ENCODE measurements around the gene TBC1D17.

Gene TBC1D17

GRCh38 chr19:49875177-49875576, 2.3 kb upstream of the TBC1D17 start:
- DNase-seq (ENCODE audit: low read depth in 2 of 2, low spot score in 1 of 2), result no peak

GRCh38 chr19:49875857-49876421, 1.6 kb upstream of the TBC1D17 start:
- no peak for DNase-seq (ENCODE audit: low read depth in 2 of 2, low spot score in 1 of 2)

GRCh38 chr19:49876422-49877019, 981 bp upstream of the TBC1D17 start:
- peak; percentile 93 to 96 for DNase-seq (ENCODE audit: low read depth in 2 of 2, low spot score in 1 of 2)

DNA sequence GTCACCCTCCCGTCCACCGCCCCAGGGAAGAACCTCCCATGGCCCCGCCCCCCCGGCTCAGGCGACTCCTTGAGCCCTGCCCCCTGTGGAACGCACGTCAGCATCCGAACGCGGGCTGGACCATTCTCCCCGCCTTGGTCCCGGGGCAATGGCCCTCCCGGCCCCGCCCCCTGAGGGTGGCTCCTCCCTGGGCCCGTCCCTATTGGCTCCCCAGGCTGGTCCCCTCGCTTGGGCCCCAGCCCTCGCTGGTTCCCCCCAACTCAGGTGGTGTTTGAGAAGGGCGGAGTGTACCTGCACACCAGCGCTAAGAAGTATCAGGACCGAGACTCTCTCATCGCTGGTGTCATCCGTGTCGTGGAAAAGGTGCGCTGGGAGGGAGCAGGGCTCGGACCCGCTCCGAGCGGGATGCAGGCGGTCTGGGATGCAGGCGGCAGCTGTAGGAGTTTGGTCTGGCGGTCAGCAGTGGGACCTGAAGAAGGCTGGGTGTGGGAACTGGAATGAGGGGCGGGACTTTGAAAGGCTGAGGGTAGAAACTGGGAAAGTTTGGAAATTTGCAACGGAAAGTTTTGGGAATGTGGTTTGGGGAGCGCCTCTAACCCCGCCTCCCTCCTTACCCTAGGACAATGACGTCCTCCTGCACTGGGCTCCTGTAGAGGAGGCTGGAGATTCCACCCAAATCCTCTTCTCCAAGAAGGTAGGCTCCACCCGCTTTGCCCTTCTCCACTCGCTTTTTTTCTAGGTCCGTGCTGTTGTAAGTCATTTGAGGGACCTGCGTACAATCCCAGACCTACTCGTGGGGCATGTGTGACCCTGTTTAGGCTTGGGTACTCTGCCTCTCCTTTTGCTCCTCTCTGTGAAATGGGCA, 609 bp downstream of the TBC1D17 start:
- DNase-seq (ENCODE audit: low read depth in 2 of 2, low spot score in 1 of 2), result peak; percentile 96

GRCh38 chr19:49878744-49879070, 1.2 kb downstream of the TBC1D17 start:
- no peak for DNase-seq (ENCODE audit: low read depth in 2 of 2, low spot score in 1 of 2)

DNA sequence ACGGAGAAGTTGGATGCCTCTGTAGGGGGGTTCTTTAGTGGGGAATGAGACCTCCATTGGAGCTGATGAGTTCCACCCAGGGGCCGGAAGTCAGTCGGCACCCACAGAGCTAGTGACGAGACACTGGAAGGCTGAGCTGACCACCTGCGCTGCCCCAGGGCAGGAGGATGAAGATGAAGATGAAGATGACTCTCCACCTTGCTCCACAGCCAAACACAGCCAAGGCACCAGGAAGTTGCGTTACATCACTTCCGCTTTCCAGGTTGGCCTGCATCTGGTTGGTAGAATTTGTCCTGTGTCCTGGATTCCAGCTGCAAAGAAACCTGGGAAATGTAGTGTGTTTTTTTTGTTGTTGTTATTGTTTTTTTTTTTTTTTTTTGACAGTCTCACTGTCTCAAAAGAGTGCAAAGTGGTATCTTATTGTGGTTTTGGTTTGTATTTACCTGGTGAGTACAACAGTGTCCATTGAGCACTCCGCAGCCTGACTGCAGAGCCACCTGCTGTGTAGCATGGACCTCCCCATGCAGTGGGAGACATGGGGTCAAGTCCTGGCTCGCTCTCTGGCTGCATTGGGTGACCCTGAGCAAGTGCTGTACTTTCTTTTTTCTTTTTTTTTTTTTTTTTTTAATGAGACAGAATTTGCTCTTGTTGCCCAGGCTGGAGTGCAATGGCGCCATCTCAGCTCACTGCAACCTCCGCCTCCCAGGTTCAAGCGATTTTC, 1.9 kb downstream of the TBC1D17 start:
- no peak for DNase-seq (ENCODE audit: low read depth in 2 of 2, low spot score in 1 of 2)

GRCh38 chr19:49880162-49880869, 2.8 kb downstream of the TBC1D17 start:
- DNase-seq (ENCODE audit: low read depth in 2 of 2, low spot score in 1 of 2), result no peak

GRCh38 chr19:49881186-49881585, 3.7 kb downstream of the TBC1D17 start:
- no peak for DNase-seq (ENCODE audit: low read depth in 2 of 2, low spot score in 1 of 2)

GRCh38 chr19:49881672-49882394, 4.3 kb downstream of the TBC1D17 start:
- no peak for DNase-seq (ENCODE audit: low read depth in 2 of 2, low spot score in 1 of 2)

DNA sequence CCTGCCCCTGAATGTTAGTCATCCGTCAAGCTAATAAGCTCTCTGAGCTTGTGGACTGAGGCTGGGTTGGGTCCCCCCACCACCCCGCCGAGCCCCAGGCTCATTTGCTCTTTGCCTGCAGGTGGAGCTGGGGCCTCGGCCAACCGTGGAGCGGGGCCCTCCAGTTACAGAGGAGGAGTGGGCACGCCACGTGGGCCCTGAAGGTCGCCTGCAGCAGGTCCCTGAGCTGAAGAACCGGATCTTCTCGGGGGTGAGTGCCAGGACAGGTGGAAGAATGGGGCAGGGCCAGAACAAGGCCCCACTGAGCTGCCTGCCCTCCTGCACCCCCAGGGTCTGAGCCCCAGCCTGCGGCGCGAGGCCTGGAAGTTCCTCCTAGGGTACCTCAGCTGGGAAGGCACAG, 5.1 kb downstream of the TBC1D17 start:
- no peak for DNase-seq (ENCODE audit: low read depth in 2 of 2, low spot score in 1 of 2)

DNA sequence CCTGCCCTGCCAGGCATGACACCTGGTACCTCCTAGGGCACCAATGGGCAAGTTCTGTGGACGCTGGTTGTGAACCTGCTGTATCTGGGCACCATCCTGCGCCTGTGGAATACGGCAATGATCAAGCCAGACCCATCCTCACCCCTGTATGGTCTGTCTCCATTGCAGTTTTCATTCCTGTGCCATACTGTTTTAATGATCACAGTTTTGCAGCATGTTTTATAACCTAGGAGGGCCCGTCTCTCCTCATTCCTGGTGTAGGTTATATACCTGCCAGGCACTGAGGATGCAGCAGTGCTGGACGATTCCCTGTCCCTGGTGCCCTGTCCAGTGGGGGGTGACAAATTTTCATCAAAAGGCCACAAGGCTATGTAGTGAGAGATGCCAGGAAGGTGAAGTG, 5.6 kb downstream of the TBC1D17 start:
- no peak for DNase-seq (ENCODE audit: low read depth in 2 of 2, low spot score in 1 of 2)

DNA sequence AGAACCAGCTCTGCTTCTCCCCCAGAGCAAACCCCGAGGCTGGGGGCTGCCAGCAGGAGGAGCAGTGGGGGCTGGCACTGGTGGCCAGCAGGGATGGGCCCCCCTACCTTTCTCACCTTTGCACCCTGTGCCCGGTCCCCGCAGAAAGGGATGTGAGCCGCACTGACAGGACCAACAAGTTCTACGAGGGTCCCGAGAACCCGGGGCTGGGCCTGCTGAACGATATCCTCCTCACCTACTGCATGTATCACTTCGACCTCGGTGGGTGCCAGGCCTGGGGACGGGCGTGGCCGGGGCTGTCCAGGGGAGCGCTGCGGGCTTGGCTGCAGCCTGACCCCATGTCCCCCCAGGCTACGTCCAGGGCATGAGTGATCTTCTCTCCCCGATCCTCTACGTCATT, 6.6 kb downstream of the TBC1D17 start:
- DNase-seq (ENCODE audit: low read depth in 2 of 2, low spot score in 1 of 2), result no peak

GRCh38 chr19:49884760-49885159, 7.3 kb downstream of the TBC1D17 start:
- no peak for DNase-seq (ENCODE audit: low read depth in 2 of 2, low spot score in 1 of 2)

GRCh38 chr19:49887037-49887664, 9.6 kb downstream of the TBC1D17 start:
- DNase-seq (ENCODE audit: low read depth in 2 of 2, low spot score in 1 of 2), result no peak

- no peak for DNase-seq (ENCODE audit: low read depth in 2 of 2, low spot score in 1 of 2)
Observed at GRCh38 chr19:49887665-49888509, 10.4 kb downstream of the TBC1D17 start.

DNA sequence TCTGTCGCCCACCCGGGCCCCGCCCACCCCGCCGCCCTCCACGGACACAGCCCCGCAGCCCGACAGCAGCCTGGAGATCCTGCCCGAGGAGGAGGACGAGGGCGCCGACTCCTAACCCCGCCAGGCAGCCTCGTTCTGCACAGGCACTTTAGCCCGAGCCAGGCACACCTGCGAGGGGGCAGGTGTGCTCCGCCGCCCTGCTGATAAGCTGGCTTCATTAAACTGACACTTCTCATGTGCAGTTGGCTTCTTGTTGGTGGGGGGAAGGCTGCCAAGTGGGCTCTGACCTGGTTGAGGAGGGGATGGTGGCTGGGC, 11.0 kb downstream of the TBC1D17 start:
- DNase-seq (ENCODE audit: low read depth in 2 of 2, low spot score in 1 of 2), result no peak

DNA sequence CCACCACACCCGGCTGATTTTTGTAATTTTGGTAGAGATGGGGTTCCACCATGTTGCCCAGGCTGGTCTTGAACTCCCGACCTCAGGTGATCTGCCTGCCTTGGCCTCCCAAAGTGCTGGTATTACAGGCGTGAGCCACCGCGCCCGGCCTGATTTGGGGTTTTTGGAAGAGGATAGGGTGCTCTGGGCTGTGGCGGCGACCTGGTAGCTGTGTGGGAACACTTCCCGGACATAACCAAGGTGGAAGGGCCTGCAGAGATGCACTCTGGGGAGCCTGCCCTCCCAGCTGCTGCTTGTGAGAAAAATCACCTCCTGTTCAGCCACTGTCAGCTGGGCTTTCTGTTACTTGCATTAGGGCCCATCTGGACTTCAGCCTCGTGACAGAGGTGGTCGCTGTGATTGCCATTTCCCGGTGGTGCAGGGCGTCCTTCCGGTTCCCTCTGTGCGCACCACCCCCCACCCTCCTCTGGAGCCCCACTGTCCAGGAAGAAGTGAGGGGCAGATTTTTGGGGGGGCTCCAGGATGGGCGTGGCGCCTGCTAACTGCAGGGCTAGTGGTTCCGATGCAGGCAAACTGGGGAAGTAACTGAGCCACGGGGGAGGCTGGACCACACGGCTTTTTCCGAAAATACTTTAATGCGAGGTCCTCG, 11.7 kb downstream of the TBC1D17 start:
- DNase-seq (ENCODE audit: low read depth in 2 of 2, low spot score in 1 of 2), result no peak

- peak in 1 of 2 donors; percentile 58 for DNase-seq (ENCODE audit: low read depth in 2 of 2, low spot score in 1 of 2)
Observed at GRCh38 chr19:49889687-49890348, 12.3 kb downstream of the TBC1D17 start.
